NT2/D1 (cell line): ENCODE measurements around the gene GLYR1.

Experiments
- YY1 ChIP-seq: IDR thresholded peaks from 2 replicates; pipeline ENCODE4 v1.6.1; 2011; ENCODE audit not compliant: insufficient read length, insufficient read depth
- ZNF274 ChIP-seq: IDR thresholded peaks from 2 replicates; pipeline ENCODE4 v1.6.1; 2011; ENCODE audit warnings: mild to moderate bottlenecking, low read depth, low read length

DNA sequence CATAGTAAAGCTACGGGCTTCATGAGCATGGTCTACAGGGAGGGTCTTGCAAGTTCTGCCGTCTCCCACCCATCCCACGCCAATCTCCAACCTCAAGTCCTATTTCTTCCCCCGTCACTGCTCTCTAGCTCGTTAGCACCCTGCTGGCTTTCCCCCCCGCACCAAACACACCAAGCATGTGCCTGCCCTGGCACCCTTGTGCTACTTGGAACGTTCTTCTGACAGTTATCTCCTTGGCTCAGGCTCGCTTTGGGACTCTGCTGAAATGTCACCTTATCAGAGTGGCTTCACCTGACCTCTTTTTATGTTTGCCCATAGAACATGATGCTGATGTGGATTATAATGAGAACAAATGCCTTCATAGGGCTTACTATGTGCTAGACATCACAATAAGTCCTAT, 21.9 kb downstream of the GLYR1 start:
- TF ChIP-seq ZNF274, result no peak
- TF ChIP-seq YY1, result no peak
